HG03139 (cell line): Measurements from ENCODE around the gene FRAS1.
"Not testable (repeated sequence)": the region's sequence is repeated elsewhere in the genome, so short reads cannot be mapped to it uniquely, and the experiment has no call there.

Experiments used
- ATAC-seq: cut with Tn5 transposase; IDR thresholded peaks from one replicate; pipeline ENCODE4 v1.9.1; 2021; ENCODE audit not compliant: unreplicated experiment

Gene FRAS1

GRCh38 chr4:78268597-78268996, 211.5 kb downstream of the FRAS1 start:
- ATAC-seq = no peak

GRCh38 chr4:78275450-78275849, 218.3 kb downstream of the FRAS1 start:
- not testable (repeated sequence) for ATAC-seq

GRCh38 chr4:78286281-78286680, 229.2 kb downstream of the FRAS1 start:
- ATAC-seq = no peak

GRCh38 chr4:78288327-78288726, 231.2 kb downstream of the FRAS1 start:
- no peak for ATAC-seq

- no peak for ATAC-seq
Observed at GRCh38 chr4:78291277-78291676, 234.2 kb downstream of the FRAS1 start.

GRCh38 chr4:78292341-78292740, 235.2 kb downstream of the FRAS1 start:
- ATAC-seq = no peak

DNA sequence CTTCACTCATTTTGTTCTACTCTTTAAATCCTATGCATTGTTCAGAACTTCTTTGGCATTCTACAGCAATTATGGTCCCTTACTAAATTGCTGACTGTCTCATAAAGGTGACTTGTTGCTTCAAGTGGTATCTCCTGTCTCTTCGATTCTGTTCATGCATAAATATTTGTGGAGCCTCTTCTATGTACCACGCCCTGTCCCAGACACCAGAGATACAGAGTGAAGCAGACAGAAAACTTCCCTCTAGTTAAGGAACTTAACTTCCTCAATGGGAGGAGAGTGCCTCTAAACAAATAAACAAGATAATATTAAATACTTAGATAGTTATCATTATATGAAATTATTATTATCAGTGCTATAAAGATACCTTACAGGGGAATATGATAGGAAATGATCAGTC, 235.7 kb downstream of the FRAS1 start:
- ATAC-seq = no peak

- ATAC-seq = no peak
Observed at GRCh38 chr4:78293348-78293747, 236.2 kb downstream of the FRAS1 start.

- no peak for ATAC-seq
Observed at GRCh38 chr4:78293821-78294301, 236.7 kb downstream of the FRAS1 start.

- no peak for ATAC-seq
Observed at GRCh38 chr4:78296261-78296660, 239.1 kb downstream of the FRAS1 start.

GRCh38 chr4:78297116-78297800, 240.1 kb downstream of the FRAS1 start:
- ATAC-seq = peak; percentile 48

DNA sequence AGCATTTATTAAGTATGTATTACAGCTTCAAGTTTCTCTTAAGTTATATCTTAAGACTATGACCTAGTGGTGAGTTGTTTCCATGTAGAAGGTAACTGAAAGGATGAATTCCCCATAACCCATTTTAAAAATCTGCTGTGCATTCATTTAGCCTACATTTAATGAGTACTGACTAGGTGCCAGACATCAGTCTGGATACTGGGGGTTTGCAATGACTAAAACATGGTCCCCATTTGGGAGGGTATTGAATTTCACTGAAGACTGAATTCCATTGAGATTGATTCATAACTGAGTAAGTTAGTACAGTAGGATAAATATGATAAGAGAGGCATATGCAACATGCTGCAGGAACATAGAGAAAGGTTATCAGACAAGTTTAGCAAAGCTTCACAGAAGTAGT, 241.5 kb downstream of the FRAS1 start:
- ATAC-seq = no peak

- no peak for ATAC-seq
Observed at GRCh38 chr4:78299565-78299972, 242.4 kb downstream of the FRAS1 start.

- not testable (repeated sequence) for ATAC-seq
Observed at GRCh38 chr4:78307263-78307662, 250.1 kb downstream of the FRAS1 start.

GRCh38 chr4:78308517-78308916, 251.4 kb downstream of the FRAS1 start:
- no peak for ATAC-seq

- ATAC-seq = no peak
Observed at GRCh38 chr4:78309352-78309751, 252.2 kb downstream of the FRAS1 start.

- no peak for ATAC-seq
Observed at GRCh38 chr4:78310007-78310739, 253.1 kb downstream of the FRAS1 start.

- no peak for ATAC-seq
Observed at GRCh38 chr4:78310740-78311115, 253.6 kb downstream of the FRAS1 start.

- no peak for ATAC-seq
Observed at GRCh38 chr4:78311306-78311705, 254.2 kb downstream of the FRAS1 start.

- ATAC-seq = no peak
Observed at GRCh38 chr4:78312989-78313753, 256.0 kb downstream of the FRAS1 start.

DNA sequence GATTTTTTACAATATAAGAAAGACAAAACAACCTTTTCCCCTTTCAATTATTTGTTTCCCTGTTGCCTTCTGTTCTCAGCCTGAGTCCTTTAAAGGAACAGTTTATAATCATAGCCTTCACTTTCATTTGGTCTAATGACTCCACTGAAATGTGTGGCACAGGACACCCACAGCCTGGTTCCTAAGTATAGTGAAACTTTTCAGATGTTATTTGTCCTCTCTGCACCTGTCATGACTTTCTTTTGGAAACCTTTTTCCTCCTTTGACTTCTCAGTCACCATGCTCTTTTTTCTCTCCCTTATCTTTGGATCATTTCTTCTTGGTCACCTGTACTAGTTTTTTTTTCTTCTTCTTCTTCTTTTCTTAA, 256.6 kb downstream of the FRAS1 start:
- ATAC-seq = no peak

DNA sequence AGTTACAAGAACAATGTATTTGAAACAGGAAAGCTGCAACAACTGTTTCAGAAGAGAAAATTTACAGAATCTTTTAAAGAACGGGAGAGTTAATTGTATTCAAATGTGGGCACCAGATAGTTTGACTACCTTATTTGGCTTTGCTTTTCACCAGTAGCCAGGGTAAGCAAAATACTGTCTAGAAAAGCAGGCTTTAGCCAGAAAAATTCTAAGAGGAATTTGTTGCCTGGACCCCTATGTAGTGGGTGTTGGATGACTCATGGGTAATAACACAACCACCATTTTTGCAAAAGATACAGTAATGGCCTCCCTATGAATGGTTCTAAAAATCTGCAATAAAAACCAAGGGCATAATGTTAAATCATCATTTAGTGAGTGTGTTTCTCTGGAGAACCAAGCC, 261.0 kb downstream of the FRAS1 start:
- no peak for ATAC-seq
